ENCODE data around the gene NR3C2. TPM values are rescaled to one million over a fixed set of nuclear protein-coding genes. Genes with fewer than 3 reads are reported as not detected.

NR3C2 gene
- total and polyA plus RNA-seq, 10 of the 15 experiments (the other 5 are each of a cell fraction or from before 2014, with no cell fraction given), result 0.05 to 0.11 (median 0.08) TPM; not detected in 4

DNA sequence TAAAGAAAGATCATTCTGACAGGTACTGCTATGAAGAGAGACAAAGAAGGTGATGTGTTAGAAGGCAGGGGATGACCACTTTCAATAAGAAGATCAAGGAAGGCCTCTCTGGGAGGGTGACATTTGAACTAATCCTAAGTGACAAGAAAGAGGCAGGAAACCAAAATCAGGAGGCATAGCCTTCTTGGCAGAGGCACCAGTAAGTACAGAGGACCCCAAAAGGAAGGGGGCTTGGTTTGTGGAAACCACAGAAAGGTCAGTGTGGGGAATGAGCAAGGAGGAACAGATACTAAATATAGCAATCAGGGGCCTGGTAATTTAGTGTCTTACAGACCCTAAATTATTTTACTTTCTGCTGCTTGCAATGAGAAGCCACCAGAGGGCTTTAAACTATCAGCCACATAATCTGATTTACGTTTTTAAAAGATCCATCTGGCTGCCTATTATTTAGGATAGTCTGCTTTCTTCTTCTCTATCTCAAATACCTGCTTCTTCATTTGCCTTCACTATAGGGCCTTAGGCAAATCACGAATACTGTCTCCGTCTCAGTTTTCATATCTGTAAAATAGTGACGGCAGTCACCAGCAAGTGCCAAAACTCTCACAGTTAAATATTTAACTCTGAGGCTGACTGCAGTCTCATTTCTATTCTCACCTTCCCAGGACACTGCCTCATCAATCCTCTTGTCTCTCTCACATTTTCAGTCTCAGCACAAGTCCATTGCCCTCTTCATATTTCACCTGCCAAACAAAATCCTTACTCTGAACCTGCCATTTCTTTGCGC lies 16.7 kb downstream of the NR3C2 start:
- SMC1A ChIA-PET (ENCODE audit: uncharacterized antibody, unreplicated experiment), result no interaction called here
- BruUV-seq (replicated peaks), result no TSS peak
- Histone ChIP-seq H2AFZ (ENCODE audit: control insufficient read depth, low read depth, low read length) (no peak overlapping the region), H3K4me3 (no peak overlapping the region), H3K27me3 (replicated peaks in 1 of 2; ENCODE audit: control insufficient read depth in 2 of 2, insufficient read depth in 2 of 2, low read length in 1 of 2) (no peaks in the 10 kb centered on the region), H3K79me2 (ENCODE audit: control insufficient read depth, insufficient read depth, low read length) (no peaks in the 10 kb centered on the region), H3K4me1 (ENCODE audit: control insufficient read depth, insufficient read depth, low read length) (no peaks in the 10 kb centered on the region), H3K9ac (ENCODE audit: control insufficient read depth, insufficient read depth, low read length) (no peak overlapping the region), H3K36me3 (ENCODE audit: control insufficient read depth in 2 of 2, insufficient read depth in 2 of 2, low read length in 1 of 2) (no peaks in the 10 kb centered on the region), H3K27ac (ENCODE audit: control insufficient read depth, insufficient read depth) (no peak overlapping the region), H3K4me2 (ENCODE audit: control insufficient read depth, insufficient read depth) (no peak overlapping the region), H4K20me1 (ENCODE audit: control insufficient read depth, insufficient read depth) (no peaks in the 10 kb centered on the region), H3K9me3 (replicated peaks; ENCODE audit: control insufficient read depth, insufficient read depth, low read length) (no peaks in the 10 kb centered on the region)
- TF ChIP-seq KAT2A (conservative IDR thresholded peaks at IDR 0.05; ENCODE audit: control insufficient read depth, low read depth, low read length) (no peak), BACH1 (IDR thresholded peaks at IDR 0.05; ENCODE audit: borderline replicate concordance) (no peak)
- FAIRE-seq (no peak), DNase-seq (ENCODE audit: low read depth, low spot score) (no peak), ATAC-seq (peak; percentile 39; the same call in 2 of the 3 replicates)
- in situ Hi-C loops (cut with MboI), result no loop called here
- POLR2A ChIA-PET, result no interaction called here
- CTCF ChIA-PET, result no interaction called here
- intact Hi-C loops (cut with micrococcal nuclease; ENCODE audit: unreplicated experiment), result no loop called here
- RAD21 ChIA-PET (ENCODE audit: unreplicated experiment), result no interaction called here
- 44% methylated on average over 5 of the region's 5 CpGs for WGBS (ENCODE audit: insufficient coverage, insufficient replicate concordance, low lambda C conversion rate, missing lambda C conversion rate)

DNA sequence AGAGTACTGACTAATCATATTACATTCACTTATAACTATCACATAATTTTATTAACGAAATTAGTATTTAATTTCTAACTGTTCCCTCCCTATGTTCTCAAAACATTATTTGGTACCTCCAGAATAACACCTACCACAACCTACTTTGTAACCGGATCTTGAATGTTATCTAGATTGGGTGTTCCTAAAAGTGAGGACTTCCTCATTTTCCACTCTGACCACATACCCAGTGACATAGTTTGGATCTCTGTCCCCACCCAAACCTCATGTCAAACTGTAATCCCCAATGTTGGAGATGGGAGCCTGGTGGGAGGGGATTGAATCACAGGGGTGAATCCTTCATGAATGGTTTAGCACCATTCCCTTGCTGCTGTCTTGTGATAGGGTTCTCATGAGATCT lies 21.8 kb downstream of the NR3C2 start:
- Histone ChIP-seq H3K4me2 (ENCODE audit: control insufficient read depth, insufficient read depth) (no peak overlapping the region), H3K79me2 (ENCODE audit: control insufficient read depth, insufficient read depth, low read length) (no peaks in the 10 kb centered on the region), H3K36me3 (ENCODE audit: control insufficient read depth in 2 of 2, insufficient read depth in 2 of 2, low read length in 1 of 2) (no peaks in the 10 kb centered on the region), H3K4me1 (ENCODE audit: control insufficient read depth, insufficient read depth, low read length) (no peaks in the 10 kb centered on the region), H4K20me1 (ENCODE audit: control insufficient read depth, insufficient read depth) (no peaks in the 10 kb centered on the region), H3K4me3 (no peak overlapping the region), H3K27ac (ENCODE audit: control insufficient read depth, insufficient read depth) (no peak overlapping the region), H2AFZ (ENCODE audit: control insufficient read depth, low read depth, low read length) (no peak overlapping the region), H3K27me3 (replicated peaks in 1 of 2; ENCODE audit: control insufficient read depth in 2 of 2, insufficient read depth in 2 of 2, low read length in 1 of 2) (no peaks in the 10 kb centered on the region), H3K9ac (ENCODE audit: control insufficient read depth, insufficient read depth, low read length) (no peak overlapping the region), H3K9me3 (replicated peaks; ENCODE audit: control insufficient read depth, insufficient read depth, low read length) (no peaks in the 10 kb centered on the region)
- DNase-seq (ENCODE audit: low read depth, low spot score) (no peak), FAIRE-seq (no peak), ATAC-seq (no peak)
- ChIA-PET RAD21 (ENCODE audit: unreplicated experiment) (no interaction called here), CTCF (no interaction called here), SMC1A (ENCODE audit: uncharacterized antibody, unreplicated experiment) (no interaction called here), POLR2A (no interaction called here)
- in situ Hi-C loops (cut with MboI), result no loop called here
- whole genome bisulfite sequencing (ENCODE audit: insufficient coverage, insufficient replicate concordance, low lambda C conversion rate, missing lambda C conversion rate), result 43% methylated on average over 2 of the region's 2 CpGs
- intact Hi-C loops (cut with micrococcal nuclease; ENCODE audit: unreplicated experiment), result loop anchor here (5.0 kb wide), 1 partner anchor 1003 kb away; no protein-coding TSS in a partner anchor
- no TSS peak for BruUV-seq (replicated peaks)
- TF ChIP-seq BCL11A (IDR thresholded peaks at IDR 0.05; ENCODE audit: low read depth, low read length) (no peak), STAT1 (conservative IDR thresholded peaks at IDR 0.05) (no peak), STAT3 (IDR thresholded peaks at IDR 0.05; ENCODE audit: low read depth, low read length) (no peak), POLR2A (IDR thresholded peaks at IDR 0.05; ENCODE audit: low read depth, low read length) (no peak), NR2C2 (IDR thresholded peaks at IDR 0.05; ENCODE audit: borderline replicate concordance, control insufficient read depth, insufficient read length, low read depth) (no peak), TARDBP (IDR thresholded peaks at IDR 0.05; ENCODE audit: borderline replicate concordance) (no peak), NFIC (IDR thresholded peaks at IDR 0.05; ENCODE audit: low read depth, low read length) (no peak), CBX5 (IDR thresholded peaks at IDR 0.05; ENCODE audit: low read depth) (no peak), SMAD5 (IDR thresholded peaks at IDR 0.05; ENCODE audit: low read depth) (no peak), PAX5 (IDR thresholded peaks at IDR 0.05; ENCODE audit: borderline replicate concordance, low read depth, low read length) (no peak)
- TF ChIP-seq, protein P1, sequence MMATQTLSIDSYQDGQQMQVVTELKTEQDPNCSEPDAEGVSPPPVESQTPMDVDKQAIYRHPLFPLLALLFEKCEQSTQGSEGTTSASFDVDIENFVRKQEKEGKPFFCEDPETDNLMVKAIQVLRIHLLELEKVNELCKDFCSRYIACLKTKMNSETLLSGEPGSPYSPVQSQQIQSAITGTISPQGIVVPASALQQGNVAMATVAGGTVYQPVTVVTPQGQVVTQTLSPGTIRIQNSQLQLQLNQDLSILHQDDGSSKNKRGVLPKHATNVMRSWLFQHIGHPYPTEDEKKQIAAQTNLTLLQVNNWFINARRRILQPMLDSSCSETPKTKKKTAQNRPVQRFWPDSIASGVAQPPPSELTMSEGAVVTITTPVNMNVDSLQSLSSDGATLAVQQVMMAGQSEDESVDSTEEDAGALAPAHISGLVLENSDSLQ (IDR thresholded peaks at IDR 0.05), result no peak
- TF ChIP-seq, protein P2, sequence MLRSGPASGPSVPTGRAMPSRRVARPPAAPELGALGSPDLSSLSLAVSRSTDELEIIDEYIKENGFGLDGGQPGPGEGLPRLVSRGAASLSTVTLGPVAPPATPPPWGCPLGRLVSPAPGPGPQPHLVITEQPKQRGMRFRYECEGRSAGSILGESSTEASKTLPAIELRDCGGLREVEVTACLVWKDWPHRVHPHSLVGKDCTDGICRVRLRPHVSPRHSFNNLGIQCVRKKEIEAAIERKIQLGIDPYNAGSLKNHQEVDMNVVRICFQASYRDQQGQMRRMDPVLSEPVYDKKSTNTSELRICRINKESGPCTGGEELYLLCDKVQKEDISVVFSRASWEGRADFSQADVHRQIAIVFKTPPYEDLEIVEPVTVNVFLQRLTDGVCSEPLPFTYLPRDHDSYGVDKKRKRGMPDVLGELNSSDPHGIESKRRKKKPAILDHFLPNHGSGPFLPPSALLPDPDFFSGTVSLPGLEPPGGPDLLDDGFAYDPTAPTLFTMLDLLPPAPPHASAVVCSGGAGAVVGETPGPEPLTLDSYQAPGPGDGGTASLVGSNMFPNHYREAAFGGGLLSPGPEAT (IDR thresholded peaks at IDR 0.05; ENCODE audit: low read depth), result no peak
- TF ChIP-seq, protein P3, sequence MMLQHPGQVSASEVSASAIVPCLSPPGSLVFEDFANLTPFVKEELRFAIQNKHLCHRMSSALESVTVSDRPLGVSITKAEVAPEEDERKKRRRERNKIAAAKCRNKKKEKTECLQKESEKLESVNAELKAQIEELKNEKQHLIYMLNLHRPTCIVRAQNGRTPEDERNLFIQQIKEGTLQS (IDR thresholded peaks at IDR 0.05; ENCODE audit: borderline replicate concordance, extremely low read depth, low read depth, low read length), result no peak
